HUES64 (cell line): ENCODE results near the gene HGFAC.

Source experiments
- H3K27ac ChIP-seq: 2 replicates; pipeline ENCODE4 v1.7.0; 2013; ENCODE audit warnings: low read depth, low read length, inconsistent platforms
- H3K27me3 ChIP-seq: 2 replicates; pipeline ENCODE4 v1.6.1; 2013; ENCODE audit warnings: mild to moderate bottlenecking, low read length; ENCODE audit not compliant: insufficient read depth
- H3K36me3 ChIP-seq: 2 replicates; pipeline ENCODE4 v1.6.1; 2013; ENCODE audit warnings: mild to moderate bottlenecking, low read length; ENCODE audit not compliant: insufficient read depth
- H3K4me1 ChIP-seq: 2 replicates; pipeline ENCODE4 v1.6.1; 2013; ENCODE audit warnings: mild to moderate bottlenecking, low read length, moderate library complexity; ENCODE audit not compliant: insufficient read depth
- H3K4me3 ChIP-seq: 2 replicates; pipeline ENCODE4 v1.5.1; 2013; ENCODE audit warnings: mild to moderate bottlenecking, low read length, moderate library complexity
- H3K9ac ChIP-seq: 2 replicates; pipeline ENCODE4 v1.6.1; 2013; ENCODE audit warnings: mild to moderate bottlenecking, low read depth, low read length
- H3K9me3 ChIP-seq: 2 replicates; pipeline ENCODE4 v1.6.1; 2013; ENCODE audit warnings: low read depth, low read length; ENCODE audit not compliant: insufficient read depth
- WGBS: fragments of 150-250, 120-280 bp; methylation state at CpG from one replicate; pipeline ENCODE4 v1.1.7; 2013; ENCODE audit warnings: missing lambda C conversion rate; 5-methylcytosine and 5-hydroxymethylcytosine counted together

The HGFAC gene

GRCh38 chr4:3486541-3487540 lies 45.1 kb downstream of the HGFAC start:
- H3K4me1 ChIP-seq, result peaks cover 10% of the 10 kb centered on the region
- H3K27ac ChIP-seq, result no peak overlapping the region
- no peak overlapping the region for H3K4me3 ChIP-seq
- no peaks in the 10 kb centered on the region for H3K36me3 ChIP-seq
- WGBS, result 69% methylated on average over 25 of the region's 25 CpGs
- no peaks in the 10 kb centered on the region for H3K9me3 ChIP-seq
- no peak overlapping the region for H3K9ac ChIP-seq
- peaks cover 94% of the 10 kb centered on the region for H3K27me3 ChIP-seq

GRCh38 chr4:3487861-3488260 lies 46.1 kb downstream of the HGFAC start:
- Histone ChIP-seq H3K27ac (no peak overlapping the region), H3K4me1 (peaks cover 8% of the 10 kb centered on the region; the same call in 1 of the 2 replicates), H3K9ac (no peak overlapping the region), H3K9me3 (no peaks in the 10 kb centered on the region), H3K27me3 (peaks cover 94% of the 10 kb centered on the region), H3K4me3 (no peak overlapping the region), H3K36me3 (no peaks in the 10 kb centered on the region)
- 86% methylated on average over 7 of the region's 7 CpGs for WGBS

GRCh38 chr4:3488820-3489219 lies 47.1 kb downstream of the HGFAC start:
- H3K4me3 ChIP-seq, result no peak overlapping the region
- peaks cover 8% of the 10 kb centered on the region; the same call in 1 of the 2 replicates for H3K4me1 ChIP-seq
- no peak overlapping the region for H3K27ac ChIP-seq
- H3K27me3 ChIP-seq, result peaks cover 98% of the 10 kb centered on the region
- 78% methylated on average over 11 of the region's 11 CpGs for WGBS
- H3K9me3 ChIP-seq, result no peaks in the 10 kb centered on the region
- no peak overlapping the region for H3K9ac ChIP-seq
- H3K36me3 ChIP-seq, result no peaks in the 10 kb centered on the region

- H3K9me3 ChIP-seq, result no peaks in the 10 kb centered on the region
- H3K27ac ChIP-seq, result no peak overlapping the region
- H3K4me3 ChIP-seq, result no peak overlapping the region
- 63% methylated on average over 20 of the region's 20 CpGs for WGBS
- H3K9ac ChIP-seq, result no peak overlapping the region
- no peaks in the 10 kb centered on the region for H3K36me3 ChIP-seq
- peaks cover 14% of the 10 kb centered on the region for H3K4me1 ChIP-seq
- H3K27me3 ChIP-seq, result peaks cover 98% of the 10 kb centered on the region
These were observed 47.7 kb downstream of the HGFAC start for GRCh38 chr4:3489451-3489962.

- Histone ChIP-seq H3K27ac (no peak overlapping the region), H3K36me3 (no peaks in the 10 kb centered on the region), H3K4me1 (peaks cover 6% of the 10 kb centered on the region; the same call in 1 of the 2 replicates), H3K4me3 (no peak overlapping the region), H3K27me3 (peaks cover 98% of the 10 kb centered on the region), H3K9ac (no peak overlapping the region), H3K9me3 (no peaks in the 10 kb centered on the region)
- 54% methylated on average over 17 of the region's 17 CpGs for WGBS
These were observed 50.1 kb downstream of the HGFAC start for GRCh38 chr4:3491681-3492405.

- no peak overlapping the region for H3K4me3 ChIP-seq
- peaks cover 6% of the 10 kb centered on the region; the same call in 1 of the 2 replicates for H3K4me1 ChIP-seq
- H3K9me3 ChIP-seq, result no peaks in the 10 kb centered on the region
- H3K36me3 ChIP-seq, result no peaks in the 10 kb centered on the region
- no peak overlapping the region for H3K27ac ChIP-seq
- 89% methylated on average over 55 of the region's 55 CpGs for WGBS
- H3K27me3 ChIP-seq, result peaks cover 95% of the 10 kb centered on the region
- H3K9ac ChIP-seq, result no peak overlapping the region
These were observed 51.3 kb downstream of the HGFAC start for GRCh38 chr4:3492741-3493719.

- H3K36me3 ChIP-seq, result no peaks in the 10 kb centered on the region
- H3K9me3 ChIP-seq, result no peaks in the 10 kb centered on the region
- peaks cover 6% of the 10 kb centered on the region; the same call in 1 of the 2 replicates for H3K4me1 ChIP-seq
- H3K9ac ChIP-seq, result no peak overlapping the region
- 71% methylated on average over 20 of the region's 20 CpGs for WGBS
- peaks cover 89% of the 10 kb centered on the region for H3K27me3 ChIP-seq
- no peak overlapping the region for H3K4me3 ChIP-seq
- H3K27ac ChIP-seq, result no peak overlapping the region
These were observed 52.1 kb downstream of the HGFAC start for GRCh38 chr4:3493720-3494461.

GRCh38 chr4:3494462-3494871 lies 52.7 kb downstream of the HGFAC start:
- WGBS, result 65% methylated on average over 15 of the region's 15 CpGs
- no peak overlapping the region for H3K27ac ChIP-seq
- H3K9ac ChIP-seq, result no peak overlapping the region
- no peaks in the 10 kb centered on the region for H3K9me3 ChIP-seq
- peaks cover 84% of the 10 kb centered on the region for H3K27me3 ChIP-seq
- H3K4me1 ChIP-seq, result peaks cover 6% of the 10 kb centered on the region; the same call in 1 of the 2 replicates
- no peaks in the 10 kb centered on the region for H3K36me3 ChIP-seq
- no peak overlapping the region for H3K4me3 ChIP-seq

- peaks cover 6% of the 10 kb centered on the region; the same call in 1 of the 2 replicates for H3K4me1 ChIP-seq
- peaks cover 76% of the 10 kb centered on the region for H3K27me3 ChIP-seq
- 89% methylated on average over 28 of the region's 28 CpGs for WGBS
These were observed 53.6 kb downstream of the HGFAC start for GRCh38 chr4:3495204-3495975.

More at GRCh38 chr4:3495204-3495975, 53.6 kb downstream of the HGFAC start:
- no peaks in the 10 kb centered on the region for H3K9me3 ChIP-seq
- H3K4me3 ChIP-seq, result no peak overlapping the region
- H3K9ac ChIP-seq, result no peak overlapping the region
- no peaks in the 10 kb centered on the region for H3K36me3 ChIP-seq
- H3K27ac ChIP-seq, result no peak overlapping the region
